ENCODE data around the gene HES3.

The HES3 gene

DNA sequence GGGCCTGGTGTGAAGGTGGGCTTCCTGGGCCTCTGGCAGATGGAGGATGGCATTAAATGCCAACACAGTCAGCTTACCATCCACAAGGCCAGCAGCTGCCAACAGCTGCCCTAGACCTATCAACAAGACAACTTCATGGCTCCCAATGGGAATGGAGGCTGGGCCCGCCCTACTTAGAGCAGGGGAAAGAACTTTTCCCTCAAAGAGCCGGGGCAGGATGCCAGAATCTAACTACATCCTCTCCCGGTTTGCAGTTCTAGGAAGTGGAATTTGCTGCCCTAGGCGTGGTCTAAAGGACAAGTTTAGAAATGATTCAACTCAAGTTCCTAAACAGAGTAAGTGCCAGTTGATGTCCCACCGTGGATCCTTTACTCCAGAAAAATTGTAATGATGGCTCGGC lies 21.3 kb upstream of the HES3 start:
- TF ChIP-seq, protein P1, sequence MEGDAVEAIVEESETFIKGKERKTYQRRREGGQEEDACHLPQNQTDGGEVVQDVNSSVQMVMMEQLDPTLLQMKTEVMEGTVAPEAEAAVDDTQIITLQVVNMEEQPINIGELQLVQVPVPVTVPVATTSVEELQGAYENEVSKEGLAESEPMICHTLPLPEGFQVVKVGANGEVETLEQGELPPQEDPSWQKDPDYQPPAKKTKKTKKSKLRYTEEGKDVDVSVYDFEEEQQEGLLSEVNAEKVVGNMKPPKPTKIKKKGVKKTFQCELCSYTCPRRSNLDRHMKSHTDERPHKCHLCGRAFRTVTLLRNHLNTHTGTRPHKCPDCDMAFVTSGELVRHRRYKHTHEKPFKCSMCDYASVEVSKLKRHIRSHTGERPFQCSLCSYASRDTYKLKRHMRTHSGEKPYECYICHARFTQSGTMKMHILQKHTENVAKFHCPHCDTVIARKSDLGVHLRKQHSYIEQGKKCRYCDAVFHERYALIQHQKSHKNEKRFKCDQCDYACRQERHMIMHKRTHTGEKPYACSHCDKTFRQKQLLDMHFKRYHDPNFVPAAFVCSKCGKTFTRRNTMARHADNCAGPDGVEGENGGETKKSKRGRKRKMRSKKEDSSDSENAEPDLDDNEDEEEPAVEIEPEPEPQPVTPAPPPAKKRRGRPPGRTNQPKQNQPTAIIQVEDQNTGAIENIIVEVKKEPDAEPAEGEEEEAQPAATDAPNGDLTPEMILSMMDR (IDR thresholded peaks at IDR 0.05; ENCODE audit: low read depth, low read length), result no peak
- no peak for DNase-seq (ENCODE audit: extremely low read depth, low read depth)

DNA sequence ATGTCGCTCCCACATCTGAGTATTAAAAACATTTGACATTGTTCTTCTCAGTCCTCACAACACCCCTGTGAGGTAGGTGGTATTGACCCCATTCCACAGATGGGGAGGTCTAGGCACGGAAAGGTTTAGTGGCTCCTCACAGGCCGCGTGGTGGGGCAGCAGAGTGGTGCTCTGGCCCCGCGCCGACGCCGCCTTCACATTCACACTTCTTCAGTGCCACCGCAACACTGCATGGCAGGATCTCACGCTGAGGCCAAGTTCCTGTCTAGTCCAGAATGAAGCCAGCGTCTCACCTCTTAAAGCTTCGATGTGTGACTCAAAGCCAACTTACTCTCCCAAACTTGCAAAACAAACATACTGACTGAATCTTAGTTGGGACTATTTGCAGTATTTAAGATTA lies 20.4 kb upstream of the HES3 start:
- DNase-seq (ENCODE audit: extremely low read depth, low read depth), result no peak
- TF ChIP-seq, protein P1 (IDR thresholded peaks at IDR 0.05; ENCODE audit: low read depth, low read length), result no peak

DNA sequence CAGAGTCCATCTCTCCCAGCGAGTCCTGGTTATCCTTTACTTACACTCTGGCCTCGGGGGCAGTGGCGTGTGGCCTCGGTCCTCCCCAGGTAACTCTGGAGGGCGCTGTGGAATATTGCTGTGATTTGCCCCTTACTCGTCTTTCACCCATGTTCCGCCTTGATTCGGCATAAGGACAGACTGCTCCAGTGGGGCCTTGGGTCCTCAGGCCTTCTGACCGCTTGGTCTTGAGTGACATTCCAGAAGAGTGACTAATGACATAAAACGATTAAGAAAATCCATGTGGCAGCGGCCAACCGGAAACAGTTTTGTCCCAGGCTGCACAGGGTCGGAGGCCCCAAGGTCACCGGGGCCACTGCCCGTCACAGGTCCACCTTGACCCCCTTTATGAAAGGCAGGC lies 19.3 kb upstream of the HES3 start:
- DNase-seq (ENCODE audit: extremely low read depth, low read depth), result no peak
- TF ChIP-seq, protein P1 (IDR thresholded peaks at IDR 0.05; ENCODE audit: low read depth, low read length), result no peak

DNA sequence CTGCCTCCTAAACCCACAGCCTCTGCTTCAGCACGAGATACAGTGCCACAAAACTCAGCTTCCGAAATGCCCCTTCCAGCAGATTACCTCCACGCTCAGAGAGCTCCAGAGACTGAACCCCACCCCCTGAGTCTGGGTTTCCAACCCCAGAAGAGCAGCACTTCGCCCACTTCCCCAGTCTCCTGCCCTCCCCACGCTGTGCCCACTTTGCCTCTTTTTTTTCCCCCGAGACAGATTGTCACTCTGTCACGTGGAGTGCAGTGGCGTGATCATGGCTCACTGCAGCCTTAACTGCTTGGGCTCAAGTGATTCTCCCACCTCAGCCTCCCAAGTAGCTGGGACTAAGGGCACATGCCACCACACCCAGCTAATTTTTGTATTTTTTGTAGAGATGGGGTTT lies 18.3 kb upstream of the HES3 start:
- DNase-seq (ENCODE audit: extremely low read depth, low read depth), result no peak
- TF ChIP-seq, protein P1 (IDR thresholded peaks at IDR 0.05; ENCODE audit: low read depth, low read length), result no peak

DNA sequence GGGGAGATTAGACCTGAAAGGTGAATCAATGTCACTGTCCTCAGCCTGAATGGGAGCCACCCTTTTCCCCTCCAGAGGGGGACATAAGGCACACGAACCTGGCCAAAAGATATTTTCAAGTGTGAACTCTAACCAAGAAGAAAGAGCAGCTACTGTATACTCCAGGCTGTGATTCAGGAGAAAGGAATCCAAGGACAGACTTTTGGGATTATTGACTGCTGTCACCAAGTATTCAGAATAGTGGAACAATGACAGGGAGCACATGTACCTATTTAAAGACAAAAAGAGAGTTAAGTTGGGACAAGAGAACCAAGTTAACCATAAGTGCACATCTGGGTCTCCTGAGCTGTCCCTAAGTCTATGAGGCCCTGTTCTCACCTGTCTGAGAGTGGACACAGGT lies 10.6 kb upstream of the HES3 start:
- TF ChIP-seq, protein P1 (IDR thresholded peaks at IDR 0.05; ENCODE audit: low read depth, low read length), result no peak
- no peak for DNase-seq (ENCODE audit: extremely low read depth, low read depth)

DNA sequence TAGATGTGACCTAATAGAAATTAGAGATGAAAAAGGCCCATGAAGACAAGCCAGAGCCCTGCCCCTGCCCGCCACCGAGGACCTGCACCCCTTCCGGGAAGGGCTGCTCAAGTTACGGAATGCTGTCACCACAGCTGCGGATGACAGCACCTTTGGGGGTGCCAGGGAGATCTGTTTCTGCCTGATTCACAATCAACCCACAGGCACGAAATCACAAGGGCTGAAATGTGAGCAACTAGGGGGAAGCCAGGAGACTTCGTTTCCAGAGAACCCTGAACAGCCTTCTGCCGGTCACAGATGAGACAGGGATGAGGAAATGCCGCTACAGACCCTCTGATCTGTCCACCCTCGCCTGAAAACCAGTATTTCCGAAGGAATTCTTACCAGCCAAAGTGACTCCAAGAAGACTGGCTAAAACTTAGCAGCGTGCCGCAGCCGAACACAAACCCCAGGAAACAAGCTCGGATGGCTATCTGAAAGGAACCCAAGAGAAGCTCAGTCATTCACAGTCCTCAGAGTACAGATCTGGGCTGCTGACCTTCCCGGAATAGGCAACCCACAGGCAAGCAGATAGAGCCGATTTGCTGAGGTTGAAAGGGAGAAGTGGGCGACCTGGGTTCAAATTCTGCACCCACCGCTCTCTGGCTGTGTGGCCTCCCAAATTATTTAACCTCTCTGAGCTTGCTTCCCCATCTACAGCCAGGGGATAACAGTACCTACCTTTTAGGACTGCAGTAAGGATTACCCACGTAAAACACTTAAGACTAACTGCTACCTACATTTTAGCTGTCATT lies 9.3 kb upstream of the HES3 start:
- DNase-seq (ENCODE audit: extremely low read depth, low read depth), result no peak
- TF ChIP-seq, protein P1 (IDR thresholded peaks at IDR 0.05; ENCODE audit: low read depth, low read length), result no peak

DNA sequence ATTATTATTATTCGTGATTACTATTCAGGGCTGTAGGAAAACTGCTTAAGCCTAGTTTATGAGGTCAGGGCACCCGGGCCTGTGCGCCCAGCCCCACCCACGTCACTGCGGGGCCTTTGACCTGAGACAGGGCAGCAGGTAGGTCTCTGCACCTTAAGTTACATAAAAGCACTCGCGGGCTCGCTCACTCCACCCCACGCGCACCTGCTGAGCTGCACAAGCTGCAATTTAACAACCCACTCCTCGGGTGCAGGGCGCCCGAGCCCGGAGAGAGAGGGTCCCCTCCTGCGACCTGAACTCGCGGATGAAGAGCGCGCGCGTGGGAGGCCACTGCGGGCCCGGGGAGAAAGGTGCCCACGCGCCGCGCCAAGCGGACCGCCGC lies 8.7 kb upstream of the HES3 start:
- DNase-seq (ENCODE audit: extremely low read depth, low read depth), result no peak
- TF ChIP-seq, protein P1 (IDR thresholded peaks at IDR 0.05; ENCODE audit: low read depth, low read length), result no peak
